Stomach (tissue), 9 donors: ENCODE measurements around the gene ATXN10. TPM values are rescaled to one million over a fixed set of nuclear protein-coding genes. Genes with fewer than 3 reads are reported as not detected.

Source experiments
- DNase-seq, 2 donors: peaks; one replicate each; pipeline versions ENCODE4 v3.0.0 to v3.0.0-alpha.2; 2013 to 2019
- H3K27ac ChIP-seq, 5 donors: fragments of 200-600 bp in 4 of 5; sonication (generic) in 4 of 5; one replicate each; pipeline ENCODE4 v1.5.1; 2013 to 2019; ENCODE audit warnings: mild to moderate bottlenecking in 1 of 5, moderate library complexity in 1 of 5
- H3K27me3 ChIP-seq, 3 donors: fragments of 200-600 bp; sonication (generic); one replicate each; pipeline ENCODE4 v1.5.1; 2017 to 2019; ENCODE audit warnings: mixed run types in 1 of 3
- H3K36me3 ChIP-seq, 4 donors: fragments of 200-600 bp; sonication (generic); 1 replicate in 3 of 4; 2 replicates in 1 of 4; pipeline ENCODE4 v1.5.1; 2016 to 2019
- H3K4me1 ChIP-seq, 4 donors: fragments of 200-600 bp; sonication (generic); one replicate each; pipeline ENCODE4 v1.5.1; 2016 to 2019
- H3K4me3 ChIP-seq, 4 donors: fragments of 200-600 bp; sonication (generic) in 3 of 4; one replicate each; pipeline ENCODE4 v1.5.1; 2016 to 2019; ENCODE audit warnings: mild to moderate bottlenecking in 1 of 4
- H3K9me3 ChIP-seq, 4 donors: fragments of 200-600 bp; sonication (generic); one replicate each; pipeline ENCODE4 v1.5.1; 2016 to 2019
- EP300 ChIP-seq: sonication (generic); formaldehyde crosslinking; IDR thresholded peaks from one replicate; pipeline ENCODE4 v1.6.1; 2017; ENCODE audit warnings: antibody characterized with exemption
- POLR2A ChIP-seq, 4 donors: fragments of 450-650 bp; IDR thresholded peaks; one replicate each; pipeline ENCODE4 v1.6.1; 2016; ENCODE audit warnings: antibody characterized with exemption in 4 of 4, control low read depth in 2 of 4, mild to moderate bottlenecking in 1 of 4, moderate library complexity in 1 of 4
- POLR2AphosphoS5 ChIP-seq, 3 donors: sonication (generic); formaldehyde crosslinking; IDR thresholded peaks; one replicate each; pipeline ENCODE4 v1.6.1; 2016; ENCODE audit warnings: antibody characterized with exemption in 3 of 3
- WGBS, 5 donors: extraction: QIAGEN DNeasy Blood & Tissue Kit in 3 of 5; methylation state at CpG; one replicate each; pipeline versions ENCODE4 v1.1.5 to v1.1.7; 2013 to 2018; 5-methylcytosine and 5-hydroxymethylcytosine counted together
- intact Hi-C: fragments of 100-400 bp; cut with DNase I; formaldehyde crosslinking; loops from one replicate; pipeline ENCODE4 v1.15.1; 2023; ENCODE audit warnings: low total_unique reads
- polyA plus RNA-seq, 3 donors: library from polyadenylated mRNA; stranded (reverse); fragments of 200-250 nt; gene quantifications; one replicate each; pipeline ENCODE4 v1.2.3, GENCODE V29; 2013
- total RNA-seq, 5 donors: library from RNA; depleted of rRNA; stranded (reverse); fragments of >200 nt; gene quantifications; one replicate each; pipeline versions ENCODE4 v1.1.0 to v1.2.3, GENCODE V29; 2014 to 2016
- TF ChIP-seq, protein P1 (sequence below), 7 experiments: fragments of 450-650 bp in 4 of 7; fragments of 200-600 bp in 3 of 7; sonication (generic) in 3 of 7; IDR thresholded peaks; one replicate each; pipeline ENCODE4 v1.5.1; 2016 to 2019; ENCODE audit warnings: antibody characterized with exemption in 7 of 7, control low read depth in 2 of 7, mild to moderate bottlenecking in 1 of 7
- donor health status: healthy with polysubstance abuse.
- donor health status: Bipolar disorder and iron deficiency.
- donor health status: healthy.

Gene ATXN10
- total and polyA plus RNA-seq, 8 donors, result 36.5 to 171 (median 89.4) TPM

DNA sequence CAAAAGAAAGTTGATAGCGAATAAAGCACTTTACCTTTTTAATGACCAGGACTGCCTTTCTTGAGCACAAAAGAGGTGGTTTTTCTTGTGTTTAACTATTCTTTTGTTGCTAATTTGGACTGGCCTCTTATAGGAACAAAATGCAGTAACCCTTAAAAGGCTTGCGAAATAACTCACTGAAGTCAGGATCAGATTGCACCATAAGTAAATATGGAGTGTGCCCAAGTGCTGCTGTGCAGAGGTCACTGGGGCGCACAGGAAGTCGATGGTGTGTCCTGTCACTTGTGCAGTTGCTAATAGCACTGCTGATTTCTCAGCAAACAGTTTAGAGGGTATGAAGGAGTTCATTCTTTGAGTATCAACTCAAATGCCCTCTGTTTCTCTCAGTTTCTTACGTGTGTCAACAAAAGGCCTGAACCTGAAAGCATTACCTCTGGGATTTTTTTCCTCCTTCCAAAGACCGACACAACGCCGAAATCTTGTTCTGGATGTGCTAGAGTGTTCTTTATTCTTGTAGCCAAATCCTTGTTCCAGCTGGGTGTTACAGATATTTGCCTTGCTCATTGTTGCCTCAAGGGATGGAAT, 71.3 kb downstream of the ATXN10 start:
- peaks cover 7 to 21% (median 18%) of the 10 kb centered on the region in 4 donors for H3K4me1 ChIP-seq
- peak overlapping the region in 1 of 5 donors; percentile 3 for H3K27ac ChIP-seq
- H3K36me3 ChIP-seq, result peaks cover 18 to 69% (median 59%) of the 10 kb centered on the region in 4 donors
- peak; percentile 30 to 80 for DNase-seq
- no peaks in the 10 kb centered on the region for H3K9me3 ChIP-seq
- intact Hi-C loops, result no loop called here
- TF ChIP-seq POLR2A (IDR thresholded peaks at IDR 0.05) (no peak), POLR2AphosphoS5 (IDR thresholded peaks at IDR 0.05) (peak in 2 of 3 donors; percentile 18 to 34), EP300 (no peak)
- no peak overlapping the region for H3K4me3 ChIP-seq
- 48 to 67% (median 60%) methylated on average over 8 of the region's 8 CpGs for WGBS, 5 donors
- no peaks in the 10 kb centered on the region for H3K27me3 ChIP-seq

DNA sequence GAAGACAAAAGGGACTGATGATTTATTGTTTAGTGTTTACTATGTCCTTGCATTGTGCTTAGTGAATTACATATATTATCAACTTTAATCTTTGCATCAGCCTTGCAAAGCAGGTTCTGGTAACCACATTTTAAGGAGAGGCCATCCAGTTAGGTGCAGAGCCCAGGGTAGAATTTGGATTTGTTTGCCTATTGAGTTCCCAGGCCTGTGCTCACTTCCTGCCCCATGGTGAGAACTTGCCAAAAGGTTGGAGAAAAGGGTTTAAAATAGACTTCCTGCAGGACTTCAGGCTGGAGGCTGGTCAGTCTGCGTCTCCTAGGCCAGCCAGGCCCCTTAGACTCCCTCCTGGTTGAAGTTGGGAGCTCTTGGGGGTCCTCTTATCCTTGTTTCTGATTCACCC, 72.1 kb downstream of the ATXN10 start:
- WGBS, 5 donors, result 63 to 100% (median 71%) methylated on average over 1 of the region's 1 CpG
- Histone ChIP-seq H3K4me3 (no peak overlapping the region), H3K27me3 (no peaks in the 10 kb centered on the region), H3K4me1 (peaks cover 7 to 21% (median 18%) of the 10 kb centered on the region in 4 donors), H3K27ac (peak overlapping the region in 1 of 5 donors; percentile 3), H3K9me3 (no peaks in the 10 kb centered on the region), H3K36me3 (peaks cover 17 to 66% (median 57%) of the 10 kb centered on the region in 4 donors)
- no peak for DNase-seq
- TF ChIP-seq, protein P1, sequence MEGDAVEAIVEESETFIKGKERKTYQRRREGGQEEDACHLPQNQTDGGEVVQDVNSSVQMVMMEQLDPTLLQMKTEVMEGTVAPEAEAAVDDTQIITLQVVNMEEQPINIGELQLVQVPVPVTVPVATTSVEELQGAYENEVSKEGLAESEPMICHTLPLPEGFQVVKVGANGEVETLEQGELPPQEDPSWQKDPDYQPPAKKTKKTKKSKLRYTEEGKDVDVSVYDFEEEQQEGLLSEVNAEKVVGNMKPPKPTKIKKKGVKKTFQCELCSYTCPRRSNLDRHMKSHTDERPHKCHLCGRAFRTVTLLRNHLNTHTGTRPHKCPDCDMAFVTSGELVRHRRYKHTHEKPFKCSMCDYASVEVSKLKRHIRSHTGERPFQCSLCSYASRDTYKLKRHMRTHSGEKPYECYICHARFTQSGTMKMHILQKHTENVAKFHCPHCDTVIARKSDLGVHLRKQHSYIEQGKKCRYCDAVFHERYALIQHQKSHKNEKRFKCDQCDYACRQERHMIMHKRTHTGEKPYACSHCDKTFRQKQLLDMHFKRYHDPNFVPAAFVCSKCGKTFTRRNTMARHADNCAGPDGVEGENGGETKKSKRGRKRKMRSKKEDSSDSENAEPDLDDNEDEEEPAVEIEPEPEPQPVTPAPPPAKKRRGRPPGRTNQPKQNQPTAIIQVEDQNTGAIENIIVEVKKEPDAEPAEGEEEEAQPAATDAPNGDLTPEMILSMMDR (IDR thresholded peaks at IDR 0.05), result no peak
- no peak for TF ChIP-seq POLR2A (IDR thresholded peaks at IDR 0.05)
- TF ChIP-seq EP300, result no peak
- TF ChIP-seq POLR2AphosphoS5 (IDR thresholded peaks at IDR 0.05), result no peak
- intact Hi-C loops, result no loop called here

DNA sequence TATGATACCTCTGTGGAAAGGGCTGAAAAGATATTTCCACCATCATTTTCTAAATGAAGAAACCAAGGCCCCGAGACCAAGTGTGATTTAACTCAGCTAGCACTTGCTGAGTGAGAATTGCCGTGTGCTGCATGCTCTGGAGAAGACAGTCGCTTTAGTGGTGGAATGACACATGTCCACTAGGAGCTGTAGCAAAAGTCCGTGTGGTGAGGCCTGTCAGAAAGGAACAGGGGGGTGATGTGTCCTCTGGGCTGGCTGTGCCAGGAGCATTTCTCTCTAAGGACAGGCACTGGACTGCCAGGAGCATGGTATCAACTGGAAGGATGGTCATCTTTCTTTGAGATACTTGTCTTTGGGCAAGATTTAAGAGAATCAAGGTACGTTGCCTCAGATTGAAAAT, 72.8 kb downstream of the ATXN10 start:
- H3K4me3 ChIP-seq, result no peak overlapping the region
- TF ChIP-seq EP300 (no peak), POLR2AphosphoS5 (IDR thresholded peaks at IDR 0.05) (no peak), POLR2A (IDR thresholded peaks at IDR 0.05) (no peak)
- TF ChIP-seq, protein P1 (IDR thresholded peaks at IDR 0.05), result no peak
- 74 to 92% (median 86%) methylated on average over 5 of the region's 5 CpGs for WGBS, 5 donors
- H3K27ac ChIP-seq, result no peak overlapping the region
- H3K4me1 ChIP-seq, result peaks cover 7 to 21% (median 18%) of the 10 kb centered on the region in 4 donors
- peaks cover 14 to 65% (median 53%) of the 10 kb centered on the region in 4 donors for H3K36me3 ChIP-seq
- H3K9me3 ChIP-seq, result no peaks in the 10 kb centered on the region
- no peaks in the 10 kb centered on the region for H3K27me3 ChIP-seq
- intact Hi-C loops, result no loop called here
- DNase-seq, result no peak

DNA sequence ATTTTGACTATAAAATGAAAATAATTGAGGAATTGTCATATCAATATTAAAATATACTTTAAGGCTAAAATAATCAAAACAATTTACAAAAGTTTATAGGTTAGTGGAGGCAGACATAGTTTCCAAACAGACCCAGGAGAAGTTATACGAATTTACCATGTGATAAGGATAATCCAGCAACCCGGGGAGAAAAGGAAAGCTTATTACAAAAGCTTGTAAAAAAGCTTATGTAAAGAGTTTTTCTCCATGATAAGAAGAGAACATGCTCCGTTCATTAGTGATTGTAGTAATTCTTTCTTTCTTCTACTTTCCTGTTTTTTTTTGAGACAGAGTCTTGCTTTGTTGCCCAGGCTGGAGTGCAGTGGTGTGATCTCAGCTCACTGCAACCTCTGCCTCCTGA, 79.0 kb downstream of the ATXN10 start:
- Histone ChIP-seq H3K9me3 (no peaks in the 10 kb centered on the region), H3K27me3 (no peaks in the 10 kb centered on the region), H3K4me3 (no peak overlapping the region), H3K27ac (no peak overlapping the region), H3K36me3 (peaks cover 0 to 37% (median 16%) of the 10 kb centered on the region in 4 donors), H3K4me1 (no peaks in the 10 kb centered on the region)
- TF ChIP-seq EP300, result no peak
- TF ChIP-seq, protein P1 (IDR thresholded peaks at IDR 0.05), result no peak
- no peak for DNase-seq
- 40 to 58% (median 49%) methylated on average over 3 of the region's 3 CpGs for WGBS, 5 donors
- intact Hi-C loops, result no loop called here

DNA sequence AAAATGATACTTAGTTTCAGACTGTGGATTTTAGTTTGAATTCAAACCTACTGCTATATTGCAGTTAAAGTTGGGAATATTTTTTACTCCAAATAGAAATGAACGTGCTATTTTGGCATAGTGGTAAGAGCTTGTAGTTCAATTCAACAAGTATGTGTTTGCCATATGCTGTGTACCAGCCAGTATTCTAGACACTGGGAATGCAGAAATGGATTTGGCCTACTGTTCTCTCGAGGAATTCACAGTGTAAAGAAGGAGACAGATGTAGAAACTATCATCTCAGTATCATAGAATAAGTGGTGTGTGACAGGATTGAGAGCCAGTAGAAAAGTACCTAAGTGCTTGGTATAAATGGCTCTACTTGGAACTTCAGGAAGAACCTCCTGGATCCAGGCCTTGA, 80.4 kb downstream of the ATXN10 start:
- intact Hi-C loops, result no loop called here
- peaks cover 0 to 40% (median 18%) of the 10 kb centered on the region in 4 donors for H3K36me3 ChIP-seq

More for the DNA sequence above, 80.4 kb downstream of the ATXN10 start:
- Histone ChIP-seq H3K27ac (no peak overlapping the region), H3K9me3 (no peaks in the 10 kb centered on the region), H3K4me3 (no peak overlapping the region), H3K27me3 (no peaks in the 10 kb centered on the region), H3K4me1 (peaks cover 0 to 10% (median 5%) of the 10 kb centered on the region in 4 donors)
- no peak for TF ChIP-seq EP300
- WGBS, 5 donors, result 81 to 95% (median 92%) methylated on average over 2 of the region's 2 CpGs
- DNase-seq, result no peak
